DMS53 treated with DMSO at 0.1 percent for 48 hours (cell line): ENCODE measurements around the gene TGDS.
"Not testable (repeated sequence)": the region's sequence is repeated elsewhere in the genome, so short reads cannot be mapped to it uniquely, and the experiment has no call there.

ENCODE experiments used
- DNase-seq: peaks from one replicate; lab custom pipeline; 2025; ENCODE audit not compliant: unreplicated experiment; lab: John Stamatoyannopoulos, UW

Gene TGDS

GRCh38 chr13:94553766-94554165 lies 42.2 kb downstream of the TGDS start:
- DNase-seq = no peak

- DNase-seq = no peak
These were observed 43.9 kb downstream of the TGDS start for GRCh38 chr13:94552095-94552494.

GRCh38 chr13:94550062-94550738 lies 45.8 kb downstream of the TGDS start:
- no peak for DNase-seq

GRCh38 chr13:94549232-94550061 lies 46.5 kb downstream of the TGDS start:
- DNase-seq = peak; percentile 63

- peak; percentile 27 for DNase-seq
These were observed 47.1 kb downstream of the TGDS start for GRCh38 chr13:94548821-94549231.

GRCh38 chr13:94548382-94548781 lies 47.6 kb downstream of the TGDS start:
- no peak for DNase-seq

GRCh38 chr13:94546061-94546839 lies 49.7 kb downstream of the TGDS start:
- no peak for DNase-seq

GRCh38 chr13:94544922-94545321 lies 51.0 kb downstream of the TGDS start:
- no peak for DNase-seq

- DNase-seq = no peak
These were observed 53.0 kb downstream of the TGDS start for GRCh38 chr13:94542917-94543316.

GRCh38 chr13:94537740-94538630 lies 58.0 kb downstream of the TGDS start:
- DNase-seq = no peak

- DNase-seq = no peak
These were observed 60.2 kb downstream of the TGDS start for GRCh38 chr13:94535775-94536174.

GRCh38 chr13:94535231-94535630 lies 60.7 kb downstream of the TGDS start:
- DNase-seq = no peak

GRCh38 chr13:94534166-94534565 lies 61.8 kb downstream of the TGDS start:
- no peak for DNase-seq

- DNase-seq = not testable (repeated sequence)
These were observed 63.7 kb downstream of the TGDS start for GRCh38 chr13:94532278-94532677.

- DNase-seq = not testable (repeated sequence)
These were observed 69.0 kb downstream of the TGDS start for GRCh38 chr13:94526956-94527355.

GRCh38 chr13:94525781-94526180 lies 70.2 kb downstream of the TGDS start:
- no peak for DNase-seq

- DNase-seq = no peak
These were observed 71.5 kb downstream of the TGDS start for GRCh38 chr13:94524407-94524806.
